ENCODE results near the gene ZNF488. TPM values are rescaled to one million over a fixed set of nuclear protein-coding genes. Genes with fewer than 3 reads are reported as not detected.

Gene ZNF488
- total RNA-seq, 2 experiments from 2014 or later, result 0.05 TPM; not detected in 1

DNA sequence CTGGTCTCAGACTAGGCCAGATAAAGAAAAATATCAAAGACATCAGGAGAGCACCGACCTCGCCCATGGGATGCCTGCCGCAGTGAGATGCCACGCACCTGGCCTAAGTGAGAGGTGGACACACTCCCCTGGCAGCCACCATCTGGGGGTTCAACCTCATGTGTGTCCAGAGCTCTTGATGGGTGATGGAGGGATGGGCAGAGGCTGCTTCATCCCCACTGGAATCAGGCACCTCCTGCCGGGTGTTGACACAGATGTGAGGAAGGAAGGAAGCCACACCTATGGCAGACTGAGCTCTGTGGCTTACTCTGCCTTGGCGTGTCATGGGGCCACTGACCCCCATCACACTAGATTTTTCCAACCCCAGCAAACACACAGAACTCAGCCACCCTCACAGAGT, 11.4 kb downstream of the ZNF488 start:
- Mint-ChIP-seq H3K4me1 (peaks cover 6% of the 10 kb centered on the region), H3K9me3 (no peaks in the 10 kb centered on the region), H3K27ac (no peak overlapping the region), H3K4me3 (no peak overlapping the region), H3K36me3 (ENCODE audit: low read depth) (no peaks in the 10 kb centered on the region), H3K27me3 (peaks cover 21% of the 10 kb centered on the region)
- ChIA-PET POLR2A (no interaction called here), CTCF (no interaction called here)
- no peak for DNase-seq

DNA sequence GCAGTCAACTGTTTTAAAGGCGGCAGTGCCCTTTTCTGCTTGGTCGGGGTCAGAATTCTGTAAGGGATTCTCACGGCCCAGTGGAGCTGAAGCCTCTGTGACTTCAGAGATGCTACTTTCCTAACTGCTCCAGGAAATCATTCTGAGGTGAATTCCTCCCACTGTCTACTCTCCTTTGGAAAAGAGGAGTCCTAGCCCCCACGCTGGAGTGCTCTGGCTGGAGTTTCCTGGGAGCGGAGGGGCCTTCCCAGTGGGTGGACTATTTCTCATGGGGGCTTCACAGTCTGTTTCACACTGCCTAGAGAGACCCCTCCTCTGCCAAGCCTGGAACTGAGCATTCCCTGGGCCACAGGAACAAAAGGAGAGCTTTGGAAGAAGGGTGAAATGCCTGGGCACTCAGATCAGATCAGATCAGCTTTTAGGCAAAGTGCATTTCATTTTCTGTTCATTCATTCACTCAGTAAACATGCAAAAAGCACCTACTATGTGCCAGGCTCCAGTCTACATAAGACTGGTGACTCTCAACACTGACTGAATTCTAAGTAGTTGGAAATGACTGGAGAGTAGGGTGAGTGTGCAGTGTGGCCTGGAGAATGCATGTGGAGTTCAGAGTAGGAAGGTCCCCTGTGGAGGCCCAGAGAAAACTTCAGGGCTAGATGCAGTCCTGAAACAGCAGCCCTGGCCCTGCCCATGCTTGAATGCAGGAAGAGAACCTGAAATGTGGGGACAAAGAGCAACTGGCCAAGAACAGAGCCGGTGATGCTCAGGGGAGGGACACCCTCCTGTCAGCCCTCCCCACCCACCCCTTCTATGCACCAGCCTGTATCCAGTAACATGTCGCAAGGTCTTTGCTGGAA, 12.2 kb downstream of the ZNF488 start:
- H3K4me1 Mint-ChIP-seq, result peaks cover 6% of the 10 kb centered on the region
- H3K36me3 Mint-ChIP-seq (ENCODE audit: low read depth), result no peaks in the 10 kb centered on the region
- no peak overlapping the region for H3K4me3 Mint-ChIP-seq
- no peak for DNase-seq
- no peaks in the 10 kb centered on the region for H3K9me3 Mint-ChIP-seq
- peaks cover 12% of the 10 kb centered on the region for H3K27me3 Mint-ChIP-seq
- H3K27ac Mint-ChIP-seq, result no peak overlapping the region
- ChIA-PET CTCF (no interaction called here), POLR2A (no interaction called here)

DNA sequence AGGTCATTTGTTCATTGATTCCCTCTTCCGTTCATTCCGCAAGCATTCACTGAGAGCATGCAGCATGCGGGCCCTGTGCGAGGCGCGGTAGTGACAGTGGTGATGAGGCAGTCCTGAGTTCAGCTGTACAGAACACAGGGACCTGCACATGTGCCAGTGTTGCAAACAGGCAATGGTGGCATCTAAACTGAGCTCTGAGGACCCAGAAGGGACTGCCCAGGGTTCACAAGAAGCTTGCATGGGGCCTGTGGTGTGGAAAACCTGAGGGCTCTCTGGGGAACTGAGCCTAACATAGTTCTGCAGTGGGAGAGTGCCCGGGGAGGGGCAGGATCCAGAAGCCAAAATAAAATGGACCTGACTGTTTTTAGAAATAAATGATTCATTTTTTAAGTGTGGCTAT, 13.2 kb downstream of the ZNF488 start:
- Mint-ChIP-seq H3K27me3 (peaks cover 5% of the 10 kb centered on the region), H3K4me1 (peaks cover 6% of the 10 kb centered on the region), H3K36me3 (ENCODE audit: low read depth) (no peaks in the 10 kb centered on the region), H3K27ac (no peak overlapping the region), H3K4me3 (no peak overlapping the region), H3K9me3 (no peaks in the 10 kb centered on the region)
- ChIA-PET POLR2A (no interaction called here), CTCF (no interaction called here)
- no peak for DNase-seq

DNA sequence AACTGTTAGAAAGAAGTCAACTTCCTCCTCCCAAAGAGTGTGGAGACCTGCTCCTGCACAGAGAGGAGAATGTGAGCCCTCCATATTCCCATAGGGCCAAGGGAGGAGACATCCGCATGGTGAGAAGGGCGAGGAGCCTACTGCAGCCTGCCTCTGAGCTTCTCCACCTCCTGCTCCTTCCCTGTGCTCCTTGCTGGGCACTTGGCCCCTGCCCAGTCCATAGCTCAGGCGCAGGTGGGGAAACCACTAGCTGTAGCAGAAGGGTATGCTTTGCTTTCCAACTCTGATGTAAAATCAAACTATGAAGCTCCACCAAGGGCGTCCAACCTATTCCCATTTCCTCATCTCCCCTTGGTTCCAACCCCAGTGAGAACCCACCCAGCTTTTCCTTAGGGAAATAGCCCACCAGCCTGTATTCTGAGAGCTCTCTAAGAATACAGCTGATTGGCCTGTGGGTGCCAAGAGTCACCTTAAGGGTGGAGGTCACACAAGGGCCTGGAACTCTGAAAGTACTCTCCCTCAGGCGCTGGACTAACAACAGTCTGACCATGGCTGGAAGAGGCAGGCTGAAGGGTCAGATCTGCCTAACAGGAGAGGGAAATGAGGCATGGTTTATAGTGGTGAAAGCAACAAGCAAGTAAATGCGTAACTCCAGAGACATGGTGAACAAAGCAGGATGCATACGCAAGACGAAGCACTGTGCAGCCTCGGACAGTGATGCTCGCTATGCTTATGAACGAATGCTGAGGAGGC, 13.9 kb downstream of the ZNF488 start:
- no peak overlapping the region for H3K27ac Mint-ChIP-seq
- H3K4me3 Mint-ChIP-seq, result no peak overlapping the region
- CTCF ChIA-PET, result interaction anchor here (1.2 kb wide), 1 partner anchor 9 kb away, joined by 3 read pairs; no protein-coding TSS in a partner anchor
- no peaks in the 10 kb centered on the region for H3K36me3 Mint-ChIP-seq (ENCODE audit: low read depth)
- H3K4me1 Mint-ChIP-seq, result peaks cover 6% of the 10 kb centered on the region
- no peak for DNase-seq
- POLR2A ChIA-PET, result no interaction called here
- H3K27me3 Mint-ChIP-seq, result no peaks in the 10 kb centered on the region
- H3K9me3 Mint-ChIP-seq, result no peaks in the 10 kb centered on the region

GRCh38 chr10:47369251-47369894, 14.7 kb downstream of the ZNF488 start:
- Mint-ChIP-seq H3K36me3 (ENCODE audit: low read depth) (no peaks in the 10 kb centered on the region), H3K27ac (no peak overlapping the region), H3K27me3 (no peaks in the 10 kb centered on the region), H3K4me3 (no peak overlapping the region), H3K9me3 (no peaks in the 10 kb centered on the region), H3K4me1 (peaks cover 6% of the 10 kb centered on the region)
- ChIA-PET POLR2A (no interaction called here), CTCF (interaction anchor here (1.2 kb wide), 1 partner anchor 10 kb away, joined by 3 read pairs; no protein-coding TSS in a partner anchor)
- DNase-seq, result no peak

DNA sequence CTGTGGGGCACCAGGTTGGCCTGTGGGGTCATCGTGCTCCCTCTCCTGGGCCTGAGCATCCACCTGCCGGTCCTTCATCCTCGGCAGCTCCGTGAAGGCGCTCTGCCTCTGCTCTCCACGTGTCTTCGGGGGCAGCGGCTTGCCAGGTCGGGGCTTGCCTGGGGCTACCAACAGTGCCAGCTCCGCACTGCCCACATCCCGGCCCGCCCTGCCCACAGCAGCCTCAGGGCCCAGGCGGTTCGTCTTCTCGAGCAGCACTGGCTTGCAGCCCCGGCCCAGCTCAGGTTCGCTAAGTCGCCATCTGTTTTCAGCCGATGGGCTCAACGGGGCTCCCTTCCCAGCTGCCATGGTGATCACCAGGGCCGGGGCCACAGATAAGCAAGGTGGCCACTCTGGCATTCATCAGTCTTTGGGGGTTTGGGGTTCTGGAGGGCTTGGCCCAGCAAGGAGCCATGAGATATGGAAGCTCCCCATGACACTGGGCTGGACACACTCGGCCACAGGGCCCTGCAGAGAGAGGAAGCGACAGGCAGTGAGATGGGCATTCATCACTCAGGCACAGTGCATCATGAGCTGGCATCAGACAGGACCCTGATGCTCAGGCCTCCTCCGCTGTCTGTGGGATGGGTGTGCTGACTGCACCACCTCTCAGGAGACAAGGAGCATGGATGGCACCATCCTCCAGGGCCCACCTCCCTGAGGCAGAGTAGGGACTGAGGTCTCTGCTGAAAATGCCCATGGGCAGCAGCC, 15.5 kb downstream of the ZNF488 start:
- no peak for DNase-seq
- POLR2A ChIA-PET, result no interaction called here
- Mint-ChIP-seq H3K9me3 (no peaks in the 10 kb centered on the region), H3K36me3 (ENCODE audit: low read depth) (no peaks in the 10 kb centered on the region), H3K27ac (no peak overlapping the region), H3K4me3 (no peak overlapping the region), H3K27me3 (no peaks in the 10 kb centered on the region), H3K4me1 (peaks cover 6% of the 10 kb centered on the region)
- CTCF ChIA-PET, result no interaction called here

GRCh38 chr10:47367646-47368045, 16.4 kb downstream of the ZNF488 start:
- no peak overlapping the region for H3K27ac Mint-ChIP-seq
- ChIA-PET POLR2A (no interaction called here), CTCF (no interaction called here)
- H3K9me3 Mint-ChIP-seq, result no peaks in the 10 kb centered on the region
- H3K36me3 Mint-ChIP-seq (ENCODE audit: low read depth), result no peaks in the 10 kb centered on the region
- peaks cover 4% of the 10 kb centered on the region for H3K4me1 Mint-ChIP-seq
- no peaks in the 10 kb centered on the region for H3K27me3 Mint-ChIP-seq
- H3K4me3 Mint-ChIP-seq, result no peak overlapping the region
- no peak for DNase-seq

- Mint-ChIP-seq H3K4me1 (peaks cover under 1% of the 10 kb centered on the region), H3K36me3 (ENCODE audit: low read depth) (no peaks in the 10 kb centered on the region), H3K27me3 (no peaks in the 10 kb centered on the region), H3K4me3 (no peak overlapping the region), H3K27ac (no peak overlapping the region), H3K9me3 (no peaks in the 10 kb centered on the region)
- POLR2A ChIA-PET, result no interaction called here
- CTCF ChIA-PET, result no interaction called here
- DNase-seq, result no peak
Measured at GRCh38 chr10:47366731-47367460, 17.2 kb downstream of the ZNF488 start.

GRCh38 chr10:47366181-47366631, 17.9 kb downstream of the ZNF488 start:
- CTCF ChIA-PET, result no interaction called here
- POLR2A ChIA-PET, result no interaction called here
- no peak overlapping the region for H3K27ac Mint-ChIP-seq
- no peak overlapping the region for H3K4me3 Mint-ChIP-seq
- H3K36me3 Mint-ChIP-seq (ENCODE audit: low read depth), result no peaks in the 10 kb centered on the region
- no peaks in the 10 kb centered on the region for H3K9me3 Mint-ChIP-seq
- H3K27me3 Mint-ChIP-seq, result no peaks in the 10 kb centered on the region
- no peak for DNase-seq
- H3K4me1 Mint-ChIP-seq, result no peaks in the 10 kb centered on the region

DNA sequence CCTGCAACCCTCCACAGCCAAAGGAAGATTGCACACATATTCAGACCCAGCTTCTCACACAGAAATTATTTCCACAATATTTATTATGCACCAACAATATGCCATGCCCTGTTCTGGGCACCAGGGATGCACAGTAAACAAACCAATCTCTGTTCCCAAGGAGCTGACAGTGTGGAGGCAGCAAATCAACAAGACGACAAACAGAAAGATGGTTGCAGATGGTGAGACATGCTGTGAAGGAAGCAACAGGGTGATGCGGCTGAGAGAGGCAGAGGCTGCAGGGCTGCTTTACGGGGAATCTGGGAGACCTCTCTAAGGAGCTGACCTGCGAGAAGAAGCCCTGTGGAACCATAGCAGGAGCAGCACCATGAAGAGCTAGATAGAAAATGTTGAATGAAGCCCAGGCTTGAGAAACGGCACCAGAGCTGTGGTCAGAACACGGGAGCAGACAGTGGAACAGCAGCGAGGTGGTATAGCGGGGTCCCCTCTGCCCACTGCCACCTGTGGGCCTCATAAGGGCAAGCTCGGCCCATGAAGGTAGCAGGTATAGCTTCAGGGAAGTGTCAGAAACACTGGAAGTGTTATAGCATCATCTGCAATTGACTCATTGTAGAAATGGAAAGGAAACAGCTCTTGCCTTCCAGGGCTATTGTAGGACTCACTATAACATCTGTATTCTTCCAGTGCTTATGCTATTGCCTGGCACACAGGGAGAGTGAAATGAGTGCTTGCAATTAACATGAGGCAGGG, 18.5 kb downstream of the ZNF488 start:
- Mint-ChIP-seq H3K27me3 (no peaks in the 10 kb centered on the region), H3K9me3 (no peaks in the 10 kb centered on the region), H3K4me3 (no peak overlapping the region), H3K4me1 (no peaks in the 10 kb centered on the region), H3K27ac (no peak overlapping the region), H3K36me3 (ENCODE audit: low read depth) (no peaks in the 10 kb centered on the region)
- DNase-seq, result no peak
- ChIA-PET POLR2A (no interaction called here), CTCF (no interaction called here)

DNA sequence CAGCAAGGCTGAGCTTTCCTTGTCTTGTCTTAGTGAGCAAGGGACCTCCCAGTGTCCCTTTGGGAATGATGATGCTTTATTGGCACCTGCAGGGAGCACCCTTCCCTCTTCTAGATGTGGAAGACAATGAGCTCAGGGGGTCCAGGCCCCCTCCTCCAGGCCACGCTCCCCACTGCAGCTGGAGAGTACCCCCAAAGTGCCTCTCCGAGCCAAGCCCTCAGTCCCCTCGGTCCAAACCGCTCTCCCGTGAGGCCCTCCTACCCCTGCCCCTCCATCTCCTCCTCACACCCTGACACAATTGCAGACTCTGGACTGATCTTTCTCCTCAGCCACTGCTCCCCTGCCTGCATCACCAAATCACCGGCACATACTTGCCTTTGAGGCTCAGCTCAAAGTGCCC, 19.2 kb downstream of the ZNF488 start:
- H3K4me3 Mint-ChIP-seq, result no peak overlapping the region
- H3K36me3 Mint-ChIP-seq (ENCODE audit: low read depth), result no peaks in the 10 kb centered on the region
- no peaks in the 10 kb centered on the region for H3K27me3 Mint-ChIP-seq
- POLR2A ChIA-PET, result no interaction called here
- CTCF ChIA-PET, result no interaction called here
- no peak overlapping the region for H3K27ac Mint-ChIP-seq
- DNase-seq, result no peak
- H3K9me3 Mint-ChIP-seq, result no peaks in the 10 kb centered on the region
- no peaks in the 10 kb centered on the region for H3K4me1 Mint-ChIP-seq

- H3K4me1 Mint-ChIP-seq, result no peaks in the 10 kb centered on the region
- CTCF ChIA-PET, result no interaction called here
- no peak for DNase-seq
- POLR2A ChIA-PET, result no interaction called here
- H3K27me3 Mint-ChIP-seq, result no peaks in the 10 kb centered on the region
- H3K36me3 Mint-ChIP-seq (ENCODE audit: low read depth), result no peaks in the 10 kb centered on the region
- no peak overlapping the region for H3K27ac Mint-ChIP-seq
- no peak overlapping the region for H3K4me3 Mint-ChIP-seq
- no peaks in the 10 kb centered on the region for H3K9me3 Mint-ChIP-seq
Measured at GRCh38 chr10:47364366-47364765, 19.7 kb downstream of the ZNF488 start.

All from activated CD4-positive, alpha-beta T cell treated with anti-CD3 and anti-CD28 coated beads, Interleukin-2, amount 10 ng/mL, durations not matched to agents 7 days and 5 days (primary cell).